GM19193 (cell line): ENCODE results near the gene LRRC26.
A peak's percentile ranks its signal among the peaks of the same experiment; 100 is the strongest.

Experiments
- POLR2A ChIP-seq: IDR thresholded peaks from 4 replicates; pipeline ENCODE4 v1.6.1; 2011; ENCODE audit not compliant: insufficient read depth, insufficient read length; ENCODE audit errors: extremely low read depth

LRRC26 gene

GRCh38 chr9:137204731-137205125 is 34.9 kb upstream of the LRRC26 start:
- TF ChIP-seq POLR2A = no peak

- TF ChIP-seq POLR2A = no peak
These were observed 33.1 kb upstream of the LRRC26 start for GRCh38 chr9:137202966-137203365.

GRCh38 chr9:137201205-137201868 is 31.5 kb upstream of the LRRC26 start:
- TF ChIP-seq POLR2A = no peak

GRCh38 chr9:137200311-137201204 is 30.7 kb upstream of the LRRC26 start, which contains the start of gene TPRN:
TPRN (minus strand) TSS chr9:137200741; CDS start chr9:137200711, 30 bp downstream.
- peak; percentile 93 for TF ChIP-seq POLR2A

- TF ChIP-seq POLR2A = no peak
These were observed 29.7 kb upstream of the LRRC26 start for GRCh38 chr9:137199411-137200121.

GRCh38 chr9:137198902-137199283 is 29.0 kb upstream of the LRRC26 start:
- TF ChIP-seq POLR2A = no peak

GRCh38 chr9:137198051-137198901 is 28.4 kb upstream of the LRRC26 start:
- no peak for TF ChIP-seq POLR2A

- TF ChIP-seq POLR2A = no peak
These were observed 25.8 kb upstream of the LRRC26 start for GRCh38 chr9:137195525-137196220.

GRCh38 chr9:137194909-137195308 is 25.1 kb upstream of the LRRC26 start:
- TF ChIP-seq POLR2A = no peak

- no peak for TF ChIP-seq POLR2A
These were observed 24.5 kb upstream of the LRRC26 start for GRCh38 chr9:137194388-137194787.

GRCh38 chr9:137193771-137194170 is 23.9 kb upstream of the LRRC26 start:
- TF ChIP-seq POLR2A = no peak

GRCh38 chr9:137192859-137193258 is 23.0 kb upstream of the LRRC26 start:
- TF ChIP-seq POLR2A = no peak

GRCh38 chr9:137192448-137192780 is 22.6 kb upstream of the LRRC26 start:
- no peak for TF ChIP-seq POLR2A

- no peak for TF ChIP-seq POLR2A
These were observed 22.0 kb upstream of the LRRC26 start for GRCh38 chr9:137191691-137192447.

- TF ChIP-seq POLR2A = no peak
These were observed 21.4 kb upstream of the LRRC26 start for GRCh38 chr9:137191245-137191644.
